Esophagus muscularis mucosa (tissue), 4 donors: ENCODE data around the gene CUEDC2.

ENCODE experiments used
- CTCF ChIP-seq, 3 experiments: fragments of 200-600 bp in 2 of 3; fragments of 450-650 bp in 1 of 3; sonication (generic) in 2 of 3; IDR thresholded peaks; one replicate each; pipeline ENCODE4 v1.5.1; 2017 to 2019; ENCODE audit warnings: antibody characterized with exemption in 3 of 3, mild to moderate bottlenecking in 2 of 3, moderate library complexity in 1 of 3
- EP300 ChIP-seq: sonication (generic); formaldehyde crosslinking; IDR thresholded peaks from one replicate; pipeline ENCODE4 v1.6.1; 2017; ENCODE audit warnings: antibody characterized with exemption
- POLR2A ChIP-seq: fragments of 450-650 bp; IDR thresholded peaks from one replicate; pipeline ENCODE4 v1.6.1; 2017; ENCODE audit warnings: antibody characterized with exemption, moderate library complexity, mild to moderate bottlenecking, low read depth
- POLR2AphosphoS5 ChIP-seq, 2 donors: sonication (generic); formaldehyde crosslinking; IDR thresholded peaks; one replicate each; pipeline ENCODE4 v1.6.1; 2017; ENCODE audit warnings: antibody characterized with exemption in 2 of 2

GRCh38 chr10:102389894-102390293 is 42.5 kb downstream of the CUEDC2 start:
- TF ChIP-seq CTCF (IDR thresholded peaks at IDR 0.05) (no peak), POLR2A (no peak), POLR2AphosphoS5 (IDR thresholded peaks at IDR 0.05) (no peak), EP300 (no peak)
